ENCODE results near the gene IL20.

IL20 gene

GRCh38 chr1:206909161-206909882 lies 43.9 kb downstream of the IL20 start (continued):
- no peak for TF ChIP-seq PRDM4 (tag by site-specific recombination; IDR thresholded peaks at IDR 0.05)
- TF ChIP-seq ZNF623 (tag by site-specific recombination; IDR thresholded peaks at IDR 0.05) = no peak
- TF ChIP-seq HIC1 (tag by site-specific recombination; IDR thresholded peaks at IDR 0.05) = 0 out of 2 replicates have a peak, but pooled peaks have one; percentile 41
- TF ChIP-seq ATF2 (tag by site-specific recombination; IDR thresholded peaks at IDR 0.05; ENCODE audit: low read depth) = no peak
- no peak for TF ChIP-seq ZNF19 (tag by site-specific recombination; IDR thresholded peaks at IDR 0.05; ENCODE audit: low read depth)
- no peak for TF ChIP-seq ZNF211 (tag by site-specific recombination; IDR thresholded peaks at IDR 0.05; ENCODE audit: low read depth)
- no peak for TF ChIP-seq ZNF391 (tag by site-specific recombination; IDR thresholded peaks at IDR 0.05; ENCODE audit: borderline replicate concordance, low read depth)
- peak; percentile 59 for TF ChIP-seq ZBTB48 (tag by site-specific recombination; IDR thresholded peaks at IDR 0.05)
- TF ChIP-seq ZNF280C (tag by site-specific recombination; IDR thresholded peaks at IDR 0.05) = no peak
- no peak for TF ChIP-seq ZNF664 (tag by site-specific recombination; IDR thresholded peaks at IDR 0.05)
- TF ChIP-seq ZNF2 (tag by site-specific recombination; IDR thresholded peaks at IDR 0.05) = peak; percentile 48; the same call in 1 of the 2 replicates
- no peak for TF ChIP-seq ZSCAN23 (tag by site-specific recombination; IDR thresholded peaks at IDR 0.05)
- peak; percentile 80; the same call in 1 of the 2 replicates for TF ChIP-seq ZNF561 (tag by site-specific recombination; IDR thresholded peaks at IDR 0.05; ENCODE audit: borderline replicate concordance)
- TF ChIP-seq ZNF707 (tag by site-specific recombination; IDR thresholded peaks at IDR 0.05) = no peak
- TF ChIP-seq ZFHX2 (tag by site-specific recombination; conservative IDR thresholded peaks at IDR 0.05) = peak; percentile 67
- TF ChIP-seq ZNF660 (tag by site-specific recombination; IDR thresholded peaks at IDR 0.05) = 0 out of 2 replicates have a peak, but pooled peaks have one; percentile 16
- no peak for TF ChIP-seq ZNF148 (tag by site-specific recombination; IDR thresholded peaks at IDR 0.05; ENCODE audit: borderline replicate concordance)
- TF ChIP-seq ZNF274 (IDR thresholded peaks at IDR 0.05; ENCODE audit: low read length) = no peak
- no peak for TF ChIP-seq ZNF274 (tag by site-specific recombination; IDR thresholded peaks at IDR 0.05; ENCODE audit: borderline replicate concordance)
- TF ChIP-seq ZSCAN18 (tag by site-specific recombination; IDR thresholded peaks at IDR 0.05) = no peak
- TF ChIP-seq PRDM1 (tag by site-specific recombination; IDR thresholded peaks at IDR 0.05) = peak; percentile 50; the same call in 1 of the 2 replicates
- no peak for TF ChIP-seq REPIN1 (tag by site-specific recombination; IDR thresholded peaks at IDR 0.05; ENCODE audit: low read depth)
- TF ChIP-seq ZNF449 (tag by site-specific recombination; IDR thresholded peaks at IDR 0.05) = no peak; the same call in 1 of the 2 replicates
- TF ChIP-seq ZSCAN16 (tag by site-specific recombination; IDR thresholded peaks at IDR 0.05) = no peak
- TF ChIP-seq SETDB1 (IDR thresholded peaks at IDR 0.05; ENCODE audit: insufficient read length, low read length) = no peak

Measured in HEK293 (cell line).